Left forelimb (tissue), 1 donor: ENCODE results near the gene PLCG2.
"Not testable (repeated sequence)": the region's sequence is repeated elsewhere in the genome, so short reads cannot be mapped to it uniquely, and the experiment has no call there.

ENCODE experiments used
- DNase-seq: peaks from one replicate; pipeline ENCODE4 v3.0.0-alpha.2; 2018; ENCODE audit warnings: low spot score

Gene PLCG2

GRCh38 chr16:81938326-81939163 is 159.5 kb downstream of the PLCG2 start:
- no peak for DNase-seq

GRCh38 chr16:81939164-81940056 is 160.3 kb downstream of the PLCG2 start:
- no peak for DNase-seq

GRCh38 chr16:81940781-81941560 is 161.9 kb downstream of the PLCG2 start:
- no peak for DNase-seq

GRCh38 chr16:81942007-81942601 is 163.0 kb downstream of the PLCG2 start:
- DNase-seq: no peak

- DNase-seq: no peak
Observed at GRCh38 chr16:81945665-81946064, 166.6 kb downstream of the PLCG2 start.

- DNase-seq: no peak
Observed at GRCh38 chr16:81946206-81946605, 167.1 kb downstream of the PLCG2 start.

GRCh38 chr16:81951564-81951963 is 172.5 kb downstream of the PLCG2 start:
- no peak for DNase-seq

- no peak for DNase-seq
Observed at GRCh38 chr16:81956213-81956948, 177.3 kb downstream of the PLCG2 start.

- DNase-seq: no peak
Observed at GRCh38 chr16:81964808-81965207, 185.7 kb downstream of the PLCG2 start.

- no peak for DNase-seq
Observed at GRCh38 chr16:81967358-81967757, 188.3 kb downstream of the PLCG2 start.

GRCh38 chr16:81971853-81972252 is 192.8 kb downstream of the PLCG2 start:
- no peak for DNase-seq

- no peak for DNase-seq
Observed at GRCh38 chr16:81973737-81974136, 194.6 kb downstream of the PLCG2 start.

GRCh38 chr16:81975637-81976036 is 196.5 kb downstream of the PLCG2 start:
- DNase-seq: no peak

- DNase-seq: not testable (repeated sequence)
Observed at GRCh38 chr16:81977335-81977942, 198.3 kb downstream of the PLCG2 start.

GRCh38 chr16:81987121-81987520 is 208.0 kb downstream of the PLCG2 start:
- DNase-seq: no peak

GRCh38 chr16:81987706-81988105 is 208.6 kb downstream of the PLCG2 start:
- DNase-seq: no peak

GRCh38 chr16:81992859-81993258 is 213.8 kb downstream of the PLCG2 start:
- no peak for DNase-seq

GRCh38 chr16:81994485-81994884 is 215.4 kb downstream of the PLCG2 start:
- DNase-seq: no peak

- no peak for DNase-seq
Observed at GRCh38 chr16:81995651-81996050, 216.6 kb downstream of the PLCG2 start.

- no peak for DNase-seq
Observed at GRCh38 chr16:81996664-81997509, 217.8 kb downstream of the PLCG2 start.
